Measurements from ENCODE around the gene MOXD1.
"Not testable (repeated sequence)": the region's sequence is repeated elsewhere in the genome, so short reads cannot be mapped to it uniquely, and the experiment has no call there.

Gene MOXD1

DNA sequence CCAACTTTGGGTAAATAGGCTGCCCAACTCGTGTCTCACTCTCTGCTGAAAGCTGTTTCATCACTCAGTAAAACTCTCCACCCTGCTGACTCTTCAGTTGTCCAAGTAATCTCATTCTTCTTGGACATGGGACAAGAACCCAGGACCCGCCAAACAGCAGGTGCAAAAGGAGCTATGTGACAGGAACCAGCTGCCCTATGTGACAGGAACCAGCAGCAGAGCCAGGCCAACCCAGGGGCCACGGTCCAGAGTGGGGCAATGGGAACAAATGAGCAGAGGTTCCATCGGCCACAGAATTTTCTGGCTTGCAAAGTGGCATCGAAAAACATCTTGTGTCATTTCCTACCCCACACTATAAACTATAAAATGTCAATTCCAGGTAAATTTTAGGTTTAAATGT is 56.5 kb downstream of the MOXD1 start:
- peak; percentile 24 for DNase-seq

DNA sequence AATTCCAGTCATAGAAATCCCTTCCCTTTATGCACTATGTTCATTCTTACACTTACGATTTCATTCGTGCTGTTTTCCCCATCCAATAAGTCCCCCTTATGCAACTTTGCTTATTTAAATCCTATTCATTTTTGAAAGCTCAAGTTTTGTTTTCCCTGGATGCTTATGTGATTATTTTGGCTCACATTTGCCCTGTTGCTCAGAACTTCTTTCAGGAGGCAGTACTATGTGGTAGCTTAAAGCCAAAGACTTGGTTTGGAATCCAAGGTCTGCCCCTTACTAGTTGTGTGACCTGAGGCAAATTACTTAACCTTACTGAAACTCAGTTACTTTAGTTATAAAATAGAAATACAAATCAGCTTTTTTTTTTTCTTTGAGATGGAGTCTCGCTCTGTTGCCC is 59.6 kb downstream of the MOXD1 start:
- DNase-seq: no peak

DNA sequence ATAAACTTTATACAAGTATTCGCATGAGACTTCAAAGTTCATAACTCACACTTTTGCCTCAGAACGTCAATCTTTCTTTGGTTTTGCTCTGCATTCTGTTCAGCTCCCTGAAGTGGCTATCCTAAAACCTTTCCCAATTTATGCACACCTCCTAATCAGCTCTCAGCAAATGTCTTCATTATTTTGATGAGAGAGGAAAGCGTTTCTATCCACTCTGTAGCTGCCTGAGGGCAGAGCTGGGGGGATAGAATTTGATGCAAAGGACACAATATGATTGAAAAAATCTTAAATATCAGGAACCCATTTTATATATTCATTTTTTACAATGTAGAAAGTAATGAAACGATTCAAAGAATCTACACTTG is 66.8 kb downstream of the MOXD1 start:
- DNase-seq: no peak

DNA sequence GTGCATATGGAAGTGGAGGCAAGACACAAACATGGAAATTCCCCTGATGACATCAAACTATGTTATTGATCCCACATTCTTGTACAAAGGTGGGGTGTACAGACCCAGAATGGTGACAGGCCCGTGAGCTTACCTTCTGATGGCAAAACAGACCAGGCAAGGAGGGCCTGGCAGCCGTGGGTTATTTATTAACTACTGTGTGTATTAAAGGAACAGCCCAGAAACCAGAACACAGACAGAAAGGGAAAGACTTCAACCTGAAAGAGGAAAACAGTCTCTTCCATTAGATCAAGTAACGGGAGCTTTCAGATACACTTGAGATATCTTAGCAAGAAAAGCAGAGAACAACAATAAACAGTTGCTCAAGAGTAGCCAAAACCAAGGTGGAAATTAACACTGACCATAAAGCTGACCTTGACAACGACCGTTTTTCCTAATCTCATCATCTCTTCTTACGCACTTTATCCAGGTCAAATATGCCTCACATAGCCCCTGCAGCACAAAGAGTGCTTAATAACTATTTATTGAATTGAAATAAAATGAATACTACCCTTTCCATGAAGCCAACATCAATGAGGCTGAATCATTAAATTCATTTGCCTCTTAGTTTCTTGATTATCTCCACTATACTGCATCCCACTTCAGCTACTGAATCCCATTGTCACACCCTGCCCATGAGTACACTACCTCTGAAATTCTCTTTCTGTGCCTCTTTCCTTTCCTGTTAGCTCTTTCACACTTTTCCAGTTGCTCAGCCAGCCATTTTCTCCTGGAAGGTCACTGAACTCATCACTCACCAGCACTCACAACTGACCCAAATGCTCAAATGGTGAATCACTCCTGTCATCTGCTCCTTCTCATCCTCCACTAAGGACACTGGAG is 67.4 kb downstream of the MOXD1 start:
- peak; percentile 94 for DNase-seq

DNA sequence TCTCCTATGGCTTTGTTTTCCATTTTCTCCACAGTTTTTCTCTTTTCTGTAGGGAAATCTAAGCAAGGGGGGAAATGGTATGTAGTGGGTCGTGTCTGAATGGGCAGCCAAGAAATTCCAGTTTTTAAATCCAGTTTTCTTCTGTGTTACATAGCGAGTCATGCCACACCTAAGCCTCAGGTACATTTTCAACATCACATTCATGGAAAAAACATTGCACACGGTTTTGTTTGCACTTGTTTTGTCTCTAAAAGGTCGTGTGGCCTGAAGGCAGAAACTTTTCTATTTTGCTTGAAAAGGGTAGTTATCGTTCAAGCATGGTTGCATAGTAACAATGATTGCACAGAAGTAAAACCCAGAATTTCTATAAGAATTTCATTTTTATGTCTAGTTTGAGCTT is 70.5 kb downstream of the MOXD1 start:
- DNase-seq: no peak

DNA sequence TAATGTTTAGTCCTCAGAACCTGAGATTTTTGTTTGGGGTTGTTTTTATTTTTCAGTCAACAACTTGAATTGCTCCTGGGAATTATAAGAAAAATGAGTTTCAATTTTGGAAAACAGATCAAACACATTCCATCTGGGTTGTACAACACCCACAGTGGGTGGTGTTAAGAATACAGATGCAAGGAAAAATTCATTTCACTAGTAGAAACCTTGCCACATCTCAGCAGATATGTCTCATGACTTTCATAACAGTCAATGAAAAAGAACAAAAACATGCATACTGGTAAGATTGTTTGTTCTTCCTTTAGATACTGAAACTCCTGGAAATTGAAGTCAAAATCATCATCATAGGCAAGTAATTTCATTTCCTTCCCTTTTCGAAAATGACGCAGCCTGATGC is 78.9 kb downstream of the MOXD1 start:
- DNase-seq: no peak

DNA sequence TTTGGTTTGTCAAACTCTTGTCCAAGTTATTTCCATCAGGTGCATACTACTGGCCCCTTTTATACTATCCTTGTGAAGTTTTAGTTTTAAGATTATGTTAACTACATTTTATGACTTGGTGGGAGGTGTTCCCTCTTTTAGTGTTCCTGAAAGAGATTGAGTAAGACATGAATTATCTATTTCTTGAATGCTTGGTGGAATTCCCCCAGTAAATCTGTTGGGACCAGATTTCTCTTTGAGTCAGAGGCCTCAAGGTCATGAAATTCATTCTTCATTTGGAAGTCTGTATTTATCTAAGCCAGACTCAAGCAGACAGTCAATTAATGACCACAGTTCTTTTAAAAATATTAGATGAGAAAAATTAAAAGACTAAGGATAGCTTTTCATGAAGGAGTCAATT is 81.3 kb downstream of the MOXD1 start:
- DNase-seq: no peak

DNA sequence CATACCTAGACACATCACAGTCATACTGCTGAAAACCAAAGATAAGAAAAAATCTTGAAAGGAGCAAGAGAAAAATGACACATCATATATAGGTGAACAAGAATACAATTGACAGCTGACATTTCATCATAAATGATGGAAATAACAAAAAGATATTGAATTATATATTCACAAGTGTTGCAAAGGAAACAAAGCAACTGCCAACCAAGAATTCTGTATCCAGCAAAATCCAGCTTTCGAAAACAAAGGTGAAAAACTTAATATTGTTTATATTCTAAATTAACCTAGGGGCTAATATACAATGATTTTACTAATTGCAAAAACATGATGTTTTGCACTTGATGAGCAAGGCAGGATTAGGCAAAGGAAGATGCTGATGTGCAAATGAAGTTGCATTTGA is 84.3 kb downstream of the MOXD1 start:
- DNase-seq: no peak

DNA sequence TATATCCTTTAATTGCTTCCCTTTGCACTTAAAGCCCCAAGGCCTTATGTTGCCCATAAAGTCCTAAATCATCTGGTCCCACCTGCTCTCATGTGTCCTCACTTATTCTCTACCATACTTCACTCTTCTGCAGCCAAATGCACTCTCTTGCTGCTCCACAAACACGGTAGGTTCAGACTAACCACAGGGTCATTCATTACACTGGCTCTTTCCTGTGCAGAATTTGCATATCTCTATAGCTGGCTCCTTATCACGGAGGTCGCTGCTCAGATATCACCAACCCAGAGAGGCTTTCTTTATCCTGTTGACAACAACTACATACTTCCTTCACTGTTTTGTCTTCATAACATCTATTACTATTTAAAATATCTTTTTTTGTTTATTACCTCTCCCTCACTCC is 86.8 kb downstream of the MOXD1 start:
- DNase-seq: no peak

DNA sequence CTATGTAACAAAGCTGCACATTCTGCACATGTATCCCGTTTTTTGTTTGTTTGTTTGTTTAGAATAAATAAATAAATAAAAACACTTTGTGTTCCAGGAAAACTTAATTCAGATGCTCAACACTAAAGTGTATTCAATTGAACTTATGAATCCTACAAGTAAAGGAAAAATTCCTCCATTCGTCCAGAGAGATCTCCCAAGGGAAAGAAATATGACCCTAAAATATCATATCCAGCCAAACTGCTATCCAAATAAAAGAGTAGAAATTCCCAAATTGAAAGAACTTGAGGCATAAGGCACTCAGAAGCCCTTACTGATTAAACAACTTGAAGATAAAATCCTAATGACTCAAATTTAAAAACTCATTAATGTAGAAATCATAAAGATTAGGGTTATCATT is 90.4 kb downstream of the MOXD1 start:
- DNase-seq: no peak

DNA sequence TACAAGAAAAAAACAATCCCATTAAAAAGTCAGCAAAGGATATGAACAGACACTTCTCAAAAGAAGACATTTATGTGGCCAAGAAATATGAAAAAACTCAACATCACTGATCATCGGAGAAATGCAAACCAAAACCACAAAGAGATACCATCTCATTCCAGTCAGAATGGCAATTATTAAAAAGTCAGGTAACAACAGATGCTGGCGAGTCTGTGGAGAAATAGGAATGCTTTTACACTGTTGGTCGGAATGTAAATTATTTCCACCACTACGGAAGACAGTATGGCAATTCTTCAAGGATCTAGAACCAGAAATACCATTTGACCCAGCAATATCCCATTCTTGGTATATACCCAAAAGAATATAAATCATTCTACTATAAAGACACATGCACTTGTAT is 91.1 kb downstream of the MOXD1 start:
- not testable (repeated sequence) for DNase-seq

DNA sequence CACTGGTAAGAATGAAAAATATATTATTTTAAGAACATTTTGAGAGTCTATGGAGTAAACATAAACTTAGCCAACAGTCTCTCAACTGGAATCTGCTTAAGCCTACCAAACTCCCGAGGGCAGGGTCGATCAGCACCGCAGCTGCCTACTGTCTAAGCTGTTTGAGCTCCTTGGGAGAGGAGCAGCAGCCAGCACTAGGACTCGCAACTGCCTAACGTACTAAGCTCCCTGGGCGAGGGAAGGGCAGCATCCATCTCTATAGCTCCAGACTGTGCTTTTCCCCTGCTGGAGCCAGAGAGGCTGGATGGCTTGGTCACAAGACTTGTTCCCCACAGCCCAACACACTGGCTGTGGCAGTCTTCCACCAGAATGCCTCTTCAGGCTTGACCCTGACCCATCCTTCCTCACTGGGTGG is 96.4 kb downstream of the MOXD1 start:
- DNase-seq: no peak

DNA sequence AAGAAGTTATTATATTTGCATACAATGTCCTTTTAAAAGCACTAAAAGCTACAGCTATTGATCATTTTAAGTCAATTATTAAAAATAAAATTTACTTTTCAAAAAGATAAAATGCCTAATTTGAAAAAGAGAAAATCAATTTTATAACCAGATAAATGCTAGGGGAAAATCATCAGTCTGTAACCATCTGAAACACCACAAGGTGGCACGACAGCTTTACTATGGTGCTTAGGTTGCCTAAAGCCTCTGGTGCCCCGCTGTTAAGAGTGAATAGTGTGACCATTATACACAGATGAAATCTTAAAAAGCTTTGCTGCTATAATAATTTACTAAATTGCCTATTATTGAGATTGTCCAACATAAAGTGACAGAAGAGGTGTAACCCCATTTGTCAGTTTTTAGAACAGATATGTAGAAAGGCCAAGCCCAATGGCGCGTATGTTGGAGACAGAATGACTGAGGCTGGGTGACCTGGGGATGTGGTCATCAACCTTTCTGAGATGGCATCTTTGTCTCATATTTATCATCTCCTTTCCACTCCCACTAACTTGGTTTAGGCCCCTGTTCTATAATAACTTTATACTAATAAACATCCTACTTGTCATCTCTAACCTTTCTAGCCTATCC is 100.8 kb downstream of the MOXD1 start:
- peak; percentile 67 for DNase-seq

DNA sequence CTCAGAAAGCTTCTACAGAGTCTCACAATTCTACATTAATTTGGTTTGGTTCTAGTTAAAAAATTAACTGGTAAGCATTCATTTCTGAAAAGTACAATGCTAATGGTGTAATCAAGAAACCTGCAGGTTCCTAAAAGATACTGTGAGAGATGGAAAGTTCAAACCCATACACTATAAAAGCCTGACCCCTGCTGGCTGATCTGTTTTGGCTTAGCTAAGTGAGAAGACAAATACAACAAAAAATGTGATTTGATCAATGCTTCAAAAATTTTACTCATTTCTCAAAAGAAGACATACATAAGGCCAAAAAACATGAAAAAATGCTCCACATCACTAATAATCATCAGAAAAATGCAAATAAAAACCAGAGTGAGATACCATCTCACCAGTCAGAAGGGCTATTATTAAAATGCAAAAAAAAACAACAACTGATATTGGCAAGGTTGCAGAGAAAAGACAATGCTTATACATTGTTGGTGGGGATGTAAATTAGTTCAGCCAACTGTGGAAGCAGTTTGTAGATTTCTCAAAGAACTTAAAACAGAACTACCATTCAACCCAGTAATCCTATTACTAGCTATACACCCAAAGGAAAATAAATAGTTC is 102.8 kb downstream of the MOXD1 start:
- DNase-seq: peak; percentile 65

DNA sequence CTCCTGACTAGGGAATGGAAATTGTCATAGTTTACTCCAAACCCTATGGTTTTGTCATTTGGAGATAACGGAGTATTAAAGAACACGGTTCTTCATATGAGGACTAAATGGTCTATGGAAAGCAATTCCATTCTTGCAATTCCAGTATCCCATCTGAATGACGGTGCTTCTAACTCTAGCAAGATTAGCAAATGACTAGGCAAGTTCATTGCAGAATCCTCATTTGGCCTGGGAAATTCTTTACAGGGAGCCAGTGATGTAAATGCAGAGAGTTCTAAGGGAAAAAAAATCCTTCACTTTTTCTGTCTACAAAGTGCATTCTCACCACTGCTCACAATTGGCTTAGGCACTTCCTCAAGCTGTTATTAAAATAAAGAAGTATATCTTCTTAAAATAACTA is 111.5 kb downstream of the MOXD1 start:
- DNase-seq: no peak

DNA sequence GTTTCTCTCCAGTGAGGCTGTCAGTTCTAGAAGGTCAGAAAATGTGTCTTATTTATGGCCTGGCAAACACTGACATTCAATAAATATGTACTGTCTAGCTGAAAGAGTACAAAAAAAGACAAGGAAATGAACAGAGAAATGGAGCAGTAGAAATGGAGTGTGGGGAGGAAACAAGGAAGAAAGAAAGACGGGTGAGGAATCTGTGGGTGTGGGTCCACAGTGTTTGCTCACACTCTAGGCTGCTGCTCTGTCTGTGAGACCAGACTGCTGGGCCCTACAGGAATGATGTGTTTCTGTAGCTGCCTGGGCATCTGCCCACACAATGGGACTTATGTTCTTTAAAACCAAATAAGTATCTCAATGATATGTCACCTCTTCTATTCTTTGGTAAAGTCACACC is 114.2 kb downstream of the MOXD1 start:
- peak; percentile 2 for DNase-seq

DNA sequence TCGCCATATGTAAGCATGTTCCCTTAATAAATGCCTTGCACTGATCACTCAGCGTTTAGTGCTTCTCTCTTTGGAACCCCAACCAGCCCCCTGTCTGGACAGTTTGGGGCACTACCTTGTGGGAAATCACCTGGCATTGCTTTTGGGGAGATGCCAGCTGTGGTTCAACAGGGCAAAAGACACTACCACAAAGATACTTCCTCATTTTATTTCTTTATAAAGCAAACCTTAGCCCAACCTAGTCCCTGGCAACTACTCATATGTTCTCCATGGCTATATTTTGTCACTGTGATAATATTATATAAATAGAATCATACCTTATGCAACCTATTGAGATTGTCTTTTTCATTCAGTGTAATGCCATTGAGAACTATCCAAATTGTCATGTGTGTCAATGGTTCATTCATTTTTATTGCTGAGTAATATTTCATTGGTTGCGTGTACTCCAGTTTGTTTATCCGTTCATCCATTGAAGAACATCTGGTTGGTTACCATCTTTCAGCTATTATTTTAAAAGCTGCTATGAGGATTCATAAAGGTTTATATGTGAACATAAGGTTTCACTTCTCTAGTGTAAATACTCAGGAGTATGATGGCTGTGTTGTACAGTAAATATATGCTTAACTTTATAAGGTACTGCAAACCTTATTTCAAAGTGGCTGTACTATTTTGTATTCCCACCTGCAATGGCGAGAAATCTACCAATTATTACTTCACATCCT is 114.8 kb downstream of the MOXD1 start:
- DNase-seq: no peak

DNA sequence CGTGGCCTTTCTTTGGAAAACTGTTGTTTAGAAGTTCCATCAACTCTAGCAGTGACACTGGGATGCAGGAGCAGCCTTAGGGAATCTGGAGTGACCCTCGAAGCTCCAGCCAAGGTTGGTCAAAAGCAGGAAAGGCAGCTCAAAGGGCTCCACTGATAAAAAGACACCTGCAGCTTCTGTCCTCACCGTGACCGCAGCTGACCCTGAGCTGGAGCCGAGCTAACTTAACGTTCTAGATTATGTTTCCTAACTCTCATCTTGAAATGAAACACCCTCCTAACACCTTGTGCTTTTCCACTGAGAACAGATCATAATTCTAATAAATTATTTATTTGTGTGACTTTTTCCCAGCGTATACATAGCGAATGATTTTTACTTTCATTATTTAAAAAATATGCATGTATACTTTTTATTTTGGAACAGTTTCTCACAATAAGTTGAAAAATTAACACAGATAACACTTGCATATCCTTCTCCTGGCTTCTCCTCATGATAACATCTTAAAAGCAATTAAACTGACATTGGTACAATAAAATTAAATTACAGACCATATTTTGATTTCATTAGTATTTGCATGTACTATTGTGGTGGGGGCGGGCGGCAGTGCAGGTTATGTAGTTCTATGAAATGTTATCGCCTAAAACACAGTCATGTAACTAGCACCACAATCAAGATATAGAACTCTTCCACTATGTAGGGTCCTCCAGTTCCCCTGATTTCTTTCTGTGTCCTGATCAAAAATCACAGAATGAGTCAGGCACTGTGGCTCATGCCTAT is 116.1 kb downstream of the MOXD1 start:
- DNase-seq: no peak

DNA sequence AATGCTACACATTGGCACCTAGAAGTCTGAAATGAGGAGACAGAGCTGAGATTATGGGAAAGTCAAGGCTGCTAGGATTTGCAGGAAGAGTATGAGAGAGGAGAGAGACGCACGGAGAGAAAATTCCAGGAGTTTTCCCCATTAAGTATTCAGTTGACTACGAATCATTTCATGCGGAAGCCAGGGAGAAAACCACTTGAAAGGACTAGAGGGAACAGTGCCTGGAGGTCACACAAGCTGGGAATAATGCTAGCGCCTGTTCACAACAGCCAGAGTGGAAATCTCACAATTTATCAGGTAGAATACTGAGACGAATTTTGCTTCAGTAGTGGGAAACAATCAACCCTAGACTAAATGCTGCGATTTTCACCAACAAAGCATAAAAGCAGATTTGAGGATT is 118.6 kb downstream of the MOXD1 start:
- DNase-seq: no peak

DNA sequence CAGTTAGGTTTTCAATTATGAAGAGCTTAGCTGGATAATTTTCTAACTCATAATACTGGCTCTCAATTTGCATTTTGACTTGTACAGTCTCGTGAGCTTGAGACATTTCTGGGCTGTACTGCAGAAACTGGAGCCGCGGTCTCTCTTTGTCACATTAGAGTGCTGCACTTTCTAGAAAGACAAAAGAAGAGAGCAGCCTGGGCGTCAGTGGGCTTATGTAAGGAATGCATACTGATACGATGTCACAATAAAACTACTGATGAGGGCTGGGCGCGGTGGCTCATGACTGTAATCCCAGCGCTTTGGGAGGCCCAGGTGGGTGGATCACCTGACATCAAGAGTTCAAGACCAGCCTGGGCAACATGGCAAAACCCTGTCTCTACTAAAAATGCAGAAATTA is 120.8 kb downstream of the MOXD1 start:
- no peak for DNase-seq

DNA sequence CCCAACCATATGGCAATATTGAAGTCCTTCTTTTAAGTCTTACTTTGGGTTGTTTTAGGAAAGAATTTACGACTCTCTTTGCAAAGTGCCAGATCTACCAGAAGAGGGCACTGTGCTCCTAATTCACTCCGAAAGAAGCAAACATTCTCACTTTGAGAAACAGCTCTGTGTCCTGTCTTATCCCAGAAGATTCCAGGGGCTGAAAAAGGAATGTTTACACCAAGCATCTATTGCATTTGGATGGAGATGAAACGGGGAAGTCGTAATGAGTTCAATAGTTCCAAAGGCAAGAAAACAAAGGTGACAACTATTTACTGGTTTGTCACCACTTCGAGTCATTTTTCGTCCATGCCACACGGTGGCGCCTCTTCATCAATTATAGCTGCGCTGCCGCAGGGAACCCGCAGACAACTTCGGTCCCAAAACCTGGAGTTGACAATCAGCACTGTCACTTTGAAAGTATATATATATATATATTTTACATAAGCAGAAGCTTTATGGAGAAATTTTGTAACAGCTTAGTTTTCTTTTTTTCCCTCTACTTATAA is 121.6 kb downstream of the MOXD1 start:
- DNase-seq: peak; percentile 75
